Kidney epithelial cell (primary cell): ENCODE results near the gene SOX2. TPM values are rescaled to one million over a fixed set of nuclear protein-coding genes. Genes with fewer than 3 reads are reported as not detected.

Experiments
- DNase-seq: peaks from one replicate; pipeline ENCODE4 v3.0.0-alpha.2; 2010; ENCODE audit warnings: low read depth
- H3K27me3 ChIP-seq: 2 replicates; pipeline ENCODE4 v1.6.0; 2011; ENCODE audit warnings: low read length; ENCODE audit not compliant: control insufficient read depth, insufficient read depth
- H3K36me3 ChIP-seq: 2 replicates; pipeline ENCODE4 v1.5.1; 2011; ENCODE audit warnings: low read length; ENCODE audit not compliant: control insufficient read depth, insufficient read depth
- H3K4me3 ChIP-seq: 2 replicates; pipeline ENCODE4 v1.5.1; 2011; ENCODE audit warnings: low read depth, mild to moderate bottlenecking, control low read depth, low read length
- CTCF ChIP-seq: IDR thresholded peaks from 2 replicates; pipeline ENCODE4 v1.5.1; 2011; ENCODE audit warnings: mild to moderate bottlenecking, moderate library complexity, low read length, control low read depth, inconsistent platforms; ENCODE audit not compliant: insufficient read depth, poor library complexity, severe bottlenecking
- total RNA-seq: library from RNA; depleted of rRNA; stranded (reverse); fragments of >200 nt; gene quantifications from 2 replicates; pipeline ENCODE4 v1.2.3, GENCODE V29; 2015

The SOX2 gene
- total RNA-seq, 1 donor from 2014 or later, result not detected

- Histone ChIP-seq H3K4me3 (no peak overlapping the region), H3K36me3 (no peaks in the 10 kb centered on the region), H3K27me3 (peaks cover 21% of the 10 kb centered on the region)
- no peak for DNase-seq
- no peak for TF ChIP-seq CTCF
Measured at GRCh38 chr3:181691901-181692300, 19.8 kb upstream of the SOX2 start.

GRCh38 chr3:181692311-181693145 lies 19.2 kb upstream of the SOX2 start:
- Histone ChIP-seq H3K4me3 (no peak overlapping the region), H3K36me3 (no peaks in the 10 kb centered on the region), H3K27me3 (peaks cover 23% of the 10 kb centered on the region)
- no peak for TF ChIP-seq CTCF
- no peak for DNase-seq

DNA sequence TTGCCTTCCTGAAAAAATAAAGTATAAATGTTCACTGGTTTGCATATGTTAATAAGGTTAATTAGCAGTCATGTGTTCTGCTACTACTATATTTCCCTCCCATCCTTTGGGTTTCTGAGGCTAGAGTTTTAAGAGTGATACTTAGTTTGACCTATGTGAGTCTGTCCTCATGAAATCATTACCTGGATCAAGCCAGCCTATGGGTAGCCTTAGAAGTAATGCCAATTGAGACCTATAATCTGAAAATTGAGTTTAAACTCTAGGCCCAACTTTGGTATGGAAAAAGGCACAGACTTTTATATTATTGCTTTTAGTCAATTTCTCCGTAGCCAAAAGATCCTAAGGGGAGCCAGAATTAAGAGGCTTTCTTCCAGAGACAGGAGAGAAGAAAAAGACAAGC lies 18.4 kb upstream of the SOX2 start:
- H3K27me3 ChIP-seq, result peaks cover 26% of the 10 kb centered on the region
- no peak overlapping the region for H3K4me3 ChIP-seq
- no peak for TF ChIP-seq CTCF

GRCh38 chr3:181694805-181695660 lies 16.7 kb upstream of the SOX2 start:
- DNase-seq, result no peak
- H3K36me3 ChIP-seq, result no peaks in the 10 kb centered on the region
- no peak for TF ChIP-seq CTCF
- H3K4me3 ChIP-seq, result peak overlapping the region; percentile 12
- H3K27me3 ChIP-seq, result peaks cover 41% of the 10 kb centered on the region

More for the DNA sequence above, 18.4 kb upstream of the SOX2 start:
- DNase-seq, result no peak
- no peaks in the 10 kb centered on the region for H3K36me3 ChIP-seq

- TF ChIP-seq CTCF, result no peak
- H3K4me3 ChIP-seq, result peak overlapping the region; percentile 12
- H3K36me3 ChIP-seq, result no peaks in the 10 kb centered on the region
- H3K27me3 ChIP-seq, result peaks cover 47% of the 10 kb centered on the region
- DNase-seq, result no peak
Measured at GRCh38 chr3:181695661-181696491, 15.8 kb upstream of the SOX2 start.
